Mesodermal cell (in vitro differentiated cells): ENCODE results near the gene MON1A.
A peak's percentile ranks its signal among the peaks of the same experiment; 100 is the strongest.

Experiments
- H3K27ac ChIP-seq: 2 replicates; pipeline ENCODE4 v1.7.0; 2013; ENCODE audit warnings: mild to moderate bottlenecking, low read depth, low read length, moderate library complexity; ENCODE audit not compliant: severe bottlenecking
- H3K36me3 ChIP-seq: 2 replicates; pipeline ENCODE4 v1.7.1; 2013; ENCODE audit warnings: mild to moderate bottlenecking, low read length, moderate library complexity; ENCODE audit not compliant: control insufficient read depth, insufficient read depth
- H3K4me1 ChIP-seq: one replicate; pipeline ENCODE4 v1.7.1; 2013; ENCODE audit warnings: mild to moderate bottlenecking, low read length; ENCODE audit not compliant: insufficient read depth, control insufficient read depth, poor library complexity, severe bottlenecking
- H3K4me3 ChIP-seq: 2 replicates; pipeline ENCODE4 v1.7.0; 2013; ENCODE audit warnings: low read length, control low read depth, mild to moderate bottlenecking; ENCODE audit not compliant: insufficient read depth, poor library complexity, severe bottlenecking; ENCODE audit errors: extremely low read depth
- H3K9me3 ChIP-seq: 2 replicates; pipeline ENCODE4 v1.7.1; 2013; ENCODE audit warnings: mild to moderate bottlenecking, low read length, moderate library complexity; ENCODE audit not compliant: control insufficient read depth
- WGBS, 2 experiments: methylation state at CpG; one replicate each; pipeline ENCODE4 v1.1.5; 2013; ENCODE audit warnings: missing lambda C conversion rate in 2 of 2; ENCODE audit not compliant: insufficient coverage in 2 of 2; 5-methylcytosine and 5-hydroxymethylcytosine counted together

MON1A gene

DNA sequence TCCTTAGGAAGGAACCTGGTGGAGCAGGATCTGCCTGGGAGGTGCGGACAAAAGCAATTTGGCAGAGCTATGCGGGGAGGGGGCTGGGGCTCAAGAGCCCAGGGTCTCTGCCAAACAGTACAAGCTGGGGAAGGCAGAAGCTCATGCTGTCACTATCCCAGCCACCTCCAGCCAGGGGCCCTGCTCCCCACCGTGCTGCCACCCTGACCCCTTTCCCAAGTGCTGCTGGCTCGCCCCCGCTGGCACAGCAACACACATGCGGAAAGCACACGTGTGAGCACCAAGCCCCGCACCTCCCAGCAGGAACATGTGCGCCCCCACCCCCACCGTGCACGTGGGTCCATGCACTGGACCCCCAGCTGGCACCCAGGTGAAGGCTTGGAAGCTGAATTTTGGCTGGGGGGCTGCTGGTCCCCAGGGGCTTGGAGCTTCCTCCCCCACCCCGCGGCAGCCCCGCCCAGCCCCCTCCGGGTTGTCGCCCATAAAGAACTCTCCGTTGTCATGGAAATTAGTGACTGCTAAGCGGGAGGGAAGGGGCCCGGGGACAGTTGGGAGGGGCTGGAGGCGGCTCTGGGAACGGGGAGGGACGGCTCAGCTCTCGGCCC lies 60.6 kb downstream of the MON1A start:
- Histone ChIP-seq H3K9me3 (no peaks in the 10 kb centered on the region), H3K4me3 (peak overlapping the region; percentile 37), H3K4me1 (peaks cover 17% of the 10 kb centered on the region), H3K27ac (no peak overlapping the region), H3K36me3 (no peaks in the 10 kb centered on the region)
- WGBS, 2 experiments = 1 to 4% methylated on average over 12 to 23 of the region's 23 CpGs

DNA sequence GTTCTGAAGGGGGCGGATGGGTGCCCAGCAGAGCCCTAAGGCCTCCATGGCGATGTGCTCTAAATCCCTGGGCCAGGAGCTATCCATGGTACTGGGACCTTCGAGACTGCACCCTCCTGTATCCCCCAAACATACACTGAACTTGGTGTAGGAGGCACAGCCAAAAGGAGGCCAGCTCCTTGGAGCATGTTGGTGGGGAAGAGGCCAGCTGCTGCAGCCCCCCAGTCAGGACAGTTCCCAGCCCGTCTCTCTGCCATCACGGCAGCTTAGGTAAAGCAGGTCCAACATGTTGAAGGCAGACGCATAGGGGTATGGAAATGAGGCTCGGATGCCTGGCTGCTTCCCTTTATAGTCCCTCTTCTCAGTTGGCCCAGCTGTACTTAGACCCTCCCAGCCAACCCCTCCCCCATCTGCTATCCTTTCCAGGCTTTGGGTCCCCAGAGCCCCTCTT lies 61.7 kb downstream of the MON1A start:
- Histone ChIP-seq H3K4me3 (no peak overlapping the region), H3K27ac (no peak overlapping the region), H3K9me3 (no peaks in the 10 kb centered on the region), H3K4me1 (peaks cover 17% of the 10 kb centered on the region), H3K36me3 (no peaks in the 10 kb centered on the region)
- WGBS, 2 experiments = 26 to 29% methylated on average over 4 to 5 of the region's 7 CpGs

DNA sequence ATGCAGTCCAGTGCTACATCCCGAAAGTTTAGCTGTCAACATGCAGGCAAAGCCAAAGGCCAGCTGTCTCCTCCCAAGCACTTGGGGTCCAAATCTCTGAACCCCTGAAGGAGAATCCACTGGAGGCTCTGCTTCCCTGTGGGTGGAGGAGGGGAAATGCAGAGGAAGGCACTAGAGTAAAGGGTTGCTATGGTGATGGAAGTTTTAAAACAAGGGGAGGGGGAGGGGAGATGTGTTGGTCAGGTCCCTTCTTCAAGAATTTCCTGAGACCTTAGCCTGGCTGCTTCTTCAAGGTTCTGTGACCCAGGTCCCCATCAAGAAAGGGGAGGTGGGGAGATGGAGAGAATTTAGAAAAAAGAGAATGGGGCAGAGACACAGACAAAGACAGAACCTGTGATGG lies 62.2 kb downstream of the MON1A start:
- Histone ChIP-seq H3K4me1 (peaks cover 15% of the 10 kb centered on the region), H3K27ac (no peak overlapping the region), H3K9me3 (no peaks in the 10 kb centered on the region), H3K4me3 (no peak overlapping the region), H3K36me3 (no peaks in the 10 kb centered on the region)
- WGBS, 2 experiments = 83% methylated on average over 1 of the region's 1 CpG; no CpG with 5 or more reads in 1 of the 2 experiments

DNA sequence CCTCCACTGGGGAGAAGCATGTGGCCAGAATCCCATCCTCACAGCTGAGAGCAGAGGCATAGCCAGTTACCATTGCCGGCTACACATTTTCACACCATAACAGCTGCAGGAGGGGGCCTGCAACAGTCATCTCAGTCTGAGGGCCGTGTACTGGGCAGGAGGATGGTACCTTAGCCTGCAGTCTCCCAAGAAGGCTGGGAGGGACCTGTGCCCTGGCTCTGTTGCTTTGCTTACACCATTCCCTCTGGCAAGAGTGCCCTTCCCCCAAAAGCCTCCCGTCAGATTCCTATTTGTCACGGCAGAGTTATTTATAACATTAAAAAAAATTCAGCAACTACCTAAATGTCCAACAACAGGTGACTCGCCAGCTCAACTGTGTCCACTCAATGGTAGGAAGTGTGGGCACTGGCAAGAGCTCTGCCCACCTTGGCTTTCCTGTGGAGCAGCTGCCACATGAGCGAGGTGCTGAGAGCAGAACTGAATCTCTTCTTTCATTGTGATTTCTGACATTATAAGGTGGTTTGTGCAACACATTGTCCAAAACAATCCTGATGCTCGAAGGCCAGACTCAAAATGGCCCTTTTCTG lies 64.3 kb downstream of the MON1A start:
- Histone ChIP-seq H3K27ac (no peak overlapping the region), H3K9me3 (no peaks in the 10 kb centered on the region), H3K36me3 (no peaks in the 10 kb centered on the region), H3K4me1 (peaks cover 5% of the 10 kb centered on the region), H3K4me3 (no peak overlapping the region)
- WGBS, 2 experiments = 88 to 94% methylated on average over 4 to 7 of the region's 7 CpGs

DNA sequence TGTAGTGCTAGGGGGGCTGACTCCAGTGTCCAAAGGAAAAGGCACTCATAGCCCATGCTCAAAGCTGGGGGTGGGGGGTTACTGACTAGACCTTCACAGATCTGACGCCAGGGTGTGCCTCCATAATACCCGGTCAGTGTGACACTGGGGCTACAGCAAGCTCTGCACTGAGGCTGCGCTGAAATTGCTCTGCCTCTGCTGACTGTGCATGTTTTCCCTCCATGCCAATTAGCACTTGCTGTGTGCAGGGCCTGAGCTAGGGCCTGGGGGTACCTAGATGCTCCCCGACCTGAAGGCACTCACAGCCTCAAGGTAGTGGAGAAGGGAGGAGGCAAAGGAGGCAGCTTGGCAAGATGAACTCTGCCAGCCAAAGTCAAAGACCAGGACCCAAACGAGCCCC lies 65.1 kb downstream of the MON1A start:
- Histone ChIP-seq H3K4me3 (no peak overlapping the region), H3K9me3 (no peaks in the 10 kb centered on the region), H3K4me1 (peaks cover 5% of the 10 kb centered on the region), H3K36me3 (no peaks in the 10 kb centered on the region), H3K27ac (no peak overlapping the region)
- WGBS, 2 experiments = 81 to 86% methylated on average over 5 of the region's 5 CpGs

DNA sequence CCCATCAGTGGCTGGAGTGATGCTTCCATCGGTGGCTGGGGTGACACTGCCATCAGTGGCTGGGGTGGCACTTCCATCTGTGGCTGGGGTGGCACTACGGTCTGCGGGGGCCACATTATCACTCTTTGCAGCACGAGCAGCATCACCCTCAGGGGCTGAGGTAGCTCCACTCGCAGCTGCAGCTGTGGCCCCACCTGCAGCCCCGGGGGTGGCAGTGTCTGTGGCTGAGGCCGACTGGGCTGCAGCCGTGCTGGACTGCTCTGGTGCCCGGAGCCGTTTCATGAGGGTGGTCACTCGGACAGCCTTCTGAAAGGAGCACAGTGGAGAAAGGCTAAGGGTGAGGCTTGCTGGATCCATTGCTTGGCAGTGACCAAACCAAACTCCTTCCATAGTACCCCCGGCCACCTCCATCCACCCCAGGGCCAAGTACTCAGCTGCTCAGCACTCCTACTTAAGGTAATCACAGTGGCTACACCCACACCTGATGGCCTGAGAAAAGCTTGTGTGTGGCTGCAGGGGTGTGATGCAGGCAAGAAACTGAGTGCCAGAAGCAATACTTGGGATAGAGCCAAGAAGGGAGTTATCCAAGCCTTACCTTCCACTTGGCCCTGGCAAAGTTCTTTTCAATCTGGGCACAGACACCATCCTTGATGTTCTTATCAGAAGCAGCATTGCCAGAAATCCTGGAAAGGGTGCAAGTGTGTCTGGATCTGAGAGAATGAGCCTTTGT lies 69.9 kb downstream of the MON1A start:
- no peak overlapping the region for H3K4me3 ChIP-seq
- H3K36me3 ChIP-seq = no peaks in the 10 kb centered on the region
- no peaks in the 10 kb centered on the region for H3K9me3 ChIP-seq
- H3K4me1 ChIP-seq = peaks cover 5% of the 10 kb centered on the region
- H3K27ac ChIP-seq = no peak overlapping the region
- 89 to 98% methylated on average over 9 to 11 of the region's 12 CpGs for WGBS, 2 experiments
